Measurements from ENCODE around the gene CCDC154.
"Not testable (repeated sequence)": the region's sequence is repeated elsewhere in the genome, so short reads cannot be mapped to it uniquely, and the experiment has no call there.

Gene CCDC154

GRCh38 chr16:1471569-1472194 lies 27.3 kb upstream of the CCDC154 start:
- DNase-seq: no peak

- no peak for DNase-seq
Observed at GRCh38 chr16:1470481-1471251, 26.3 kb upstream of the CCDC154 start.

GRCh38 chr16:1469693-1470201 lies 25.4 kb upstream of the CCDC154 start:
- no peak for DNase-seq

GRCh38 chr16:1469141-1469540 lies 24.8 kb upstream of the CCDC154 start:
- DNase-seq: not testable (repeated sequence)

- no peak for DNase-seq
Observed at GRCh38 chr16:1468426-1468810, 24.1 kb upstream of the CCDC154 start.

- DNase-seq: no peak
Observed at GRCh38 chr16:1466968-1467521, 22.7 kb upstream of the CCDC154 start.

GRCh38 chr16:1466054-1466453 lies 21.7 kb upstream of the CCDC154 start:
- DNase-seq: no peak

- DNase-seq: no peak
Observed at GRCh38 chr16:1465567-1465915, 21.2 kb upstream of the CCDC154 start.

- no peak for DNase-seq
Observed at GRCh38 chr16:1464894-1465566, 20.7 kb upstream of the CCDC154 start.

GRCh38 chr16:1464196-1464893 lies 20.0 kb upstream of the CCDC154 start:
- DNase-seq: no peak

- no peak for DNase-seq
Observed at GRCh38 chr16:1461146-1461545, 16.8 kb upstream of the CCDC154 start.

- DNase-seq: no peak
Observed at GRCh38 chr16:1460602-1461138, 16.3 kb upstream of the CCDC154 start.

GRCh38 chr16:1459967-1460366 lies 15.6 kb upstream of the CCDC154 start:
- DNase-seq: no peak

- no peak for DNase-seq
Observed at GRCh38 chr16:1458977-1459341, 14.6 kb upstream of the CCDC154 start.

- no peak for DNase-seq
Observed at GRCh38 chr16:1458336-1458976, 14.1 kb upstream of the CCDC154 start.

GRCh38 chr16:1457489-1458245 lies 13.3 kb upstream of the CCDC154 start:
- no peak for DNase-seq

GRCh38 chr16:1456951-1457350 lies 12.6 kb upstream of the CCDC154 start:
- DNase-seq: no peak

GRCh38 chr16:1455190-1456171 lies 11.1 kb upstream of the CCDC154 start:
- DNase-seq: no peak

GRCh38 chr16:1454561-1454960 lies 10.2 kb upstream of the CCDC154 start:
- DNase-seq: no peak

GRCh38 chr16:1453316-1453715 lies 9.0 kb upstream of the CCDC154 start:
- no peak for DNase-seq

Measured in right hindlimb (tissue), 1 donor.